Measurements from ENCODE around the gene NDUFS7. TPM values are rescaled to one million over a fixed set of nuclear protein-coding genes. Genes with fewer than 3 reads are reported as not detected.

Gene NDUFS7
- total RNA-seq, 1 donor from 2014 or later, result 71.7 TPM

- no peak overlapping the region for H3K27ac Mint-ChIP-seq (ENCODE audit: unreplicated experiment)
- no peaks in the 10 kb centered on the region for H3K27me3 Mint-ChIP-seq (ENCODE audit: unreplicated experiment)
- TF ChIP-seq, protein P1, sequence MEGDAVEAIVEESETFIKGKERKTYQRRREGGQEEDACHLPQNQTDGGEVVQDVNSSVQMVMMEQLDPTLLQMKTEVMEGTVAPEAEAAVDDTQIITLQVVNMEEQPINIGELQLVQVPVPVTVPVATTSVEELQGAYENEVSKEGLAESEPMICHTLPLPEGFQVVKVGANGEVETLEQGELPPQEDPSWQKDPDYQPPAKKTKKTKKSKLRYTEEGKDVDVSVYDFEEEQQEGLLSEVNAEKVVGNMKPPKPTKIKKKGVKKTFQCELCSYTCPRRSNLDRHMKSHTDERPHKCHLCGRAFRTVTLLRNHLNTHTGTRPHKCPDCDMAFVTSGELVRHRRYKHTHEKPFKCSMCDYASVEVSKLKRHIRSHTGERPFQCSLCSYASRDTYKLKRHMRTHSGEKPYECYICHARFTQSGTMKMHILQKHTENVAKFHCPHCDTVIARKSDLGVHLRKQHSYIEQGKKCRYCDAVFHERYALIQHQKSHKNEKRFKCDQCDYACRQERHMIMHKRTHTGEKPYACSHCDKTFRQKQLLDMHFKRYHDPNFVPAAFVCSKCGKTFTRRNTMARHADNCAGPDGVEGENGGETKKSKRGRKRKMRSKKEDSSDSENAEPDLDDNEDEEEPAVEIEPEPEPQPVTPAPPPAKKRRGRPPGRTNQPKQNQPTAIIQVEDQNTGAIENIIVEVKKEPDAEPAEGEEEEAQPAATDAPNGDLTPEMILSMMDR (IDR thresholded peaks at IDR 0.05), result no peak
- DNase-seq (ENCODE audit: extremely low spot score, unreplicated experiment), result no peak
- no peaks in the 10 kb centered on the region for H3K9me3 Mint-ChIP-seq (ENCODE audit: unreplicated experiment)
- peaks cover 37% of the 10 kb centered on the region for H3K4me1 Mint-ChIP-seq (ENCODE audit: unreplicated experiment)
- H3K4me3 Mint-ChIP-seq (ENCODE audit: unreplicated experiment), result peak overlapping the region; percentile 59
- H3K36me3 Mint-ChIP-seq (ENCODE audit: unreplicated experiment), result peaks cover 20% of the 10 kb centered on the region
Measured at GRCh38 chr19:1441022-1441426, 57.3 kb downstream of the NDUFS7 start.

DNA sequence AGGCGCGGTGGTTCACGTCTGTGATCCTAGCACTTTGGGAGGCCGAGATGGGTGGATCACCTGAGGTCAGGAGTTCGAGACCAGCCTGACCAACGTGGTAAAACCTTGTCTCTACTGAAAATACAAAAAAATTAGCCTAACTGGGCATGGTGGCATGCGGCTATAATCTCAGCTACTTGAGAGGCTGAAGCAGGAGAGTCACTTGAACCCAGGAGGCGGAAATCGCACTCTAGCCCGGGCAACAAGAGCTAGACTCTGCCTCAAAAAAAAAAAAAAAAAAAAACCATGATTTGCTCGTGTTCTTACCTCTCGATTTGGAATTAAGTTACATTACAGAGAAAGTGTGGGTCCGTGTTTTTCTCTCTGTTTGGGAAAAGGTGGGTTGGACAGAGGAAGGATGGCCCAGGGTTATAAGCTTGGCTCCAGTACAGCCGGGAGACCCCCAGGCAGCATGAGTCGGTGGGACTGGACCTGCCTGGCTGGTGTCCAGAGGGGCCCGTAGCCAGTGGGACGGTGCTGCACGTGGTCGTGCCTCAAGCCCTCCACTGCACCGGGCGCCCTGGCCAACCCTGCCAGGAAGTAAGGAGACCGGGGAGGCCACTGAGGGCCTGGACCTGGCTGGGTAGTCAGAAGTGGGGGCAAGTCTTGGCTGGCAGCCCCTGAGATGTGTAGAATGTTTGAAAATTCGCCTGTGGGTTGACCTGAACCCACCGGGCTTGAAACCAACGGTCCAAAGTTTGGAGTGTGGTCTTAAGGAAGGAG is 58.2 kb downstream of the NDUFS7 start:
- DNase-seq (ENCODE audit: extremely low spot score, unreplicated experiment), result no peak
- Mint-ChIP-seq H3K36me3 (ENCODE audit: unreplicated experiment) (peaks cover 20% of the 10 kb centered on the region), H3K9me3 (ENCODE audit: unreplicated experiment) (no peaks in the 10 kb centered on the region), H3K4me1 (ENCODE audit: unreplicated experiment) (peaks cover 37% of the 10 kb centered on the region), H3K27ac (ENCODE audit: unreplicated experiment) (peak overlapping the region; percentile 38), H3K27me3 (ENCODE audit: unreplicated experiment) (no peaks in the 10 kb centered on the region), H3K4me3 (ENCODE audit: unreplicated experiment) (no peak overlapping the region)
- TF ChIP-seq, protein P1 (IDR thresholded peaks at IDR 0.05), result no peak

Other genes starting within 250 kb of the NDUFS7 start
- gene SBNO2, start 209.6 kb upstream of the NDUFS7 start, total RNA-seq, result 57.1 and 61.6 TPM in 2 replicates
- 60.8 and 61.3 TPM in 2 replicates for gene STK11, start 178.1 kb upstream of the NDUFS7 start, total RNA-seq
- gene CBARP, start 145.9 kb upstream of the NDUFS7 start, total RNA-seq, result 6.9 and 7.0 TPM in 2 replicates
- 167 and 172 TPM in 2 replicates for gene ATP5F1D, start 142.2 kb upstream of the NDUFS7 start, total RNA-seq
- gene MIDN, start 135.3 kb upstream of the NDUFS7 start, total RNA-seq, result 98.1 and 103 TPM in 2 replicates
- 401 and 408 TPM in 2 replicates for gene CIRBP, start 114.6 kb upstream of the NDUFS7 start, total RNA-seq
- gene FAM174C, start 108.4 kb upstream of the NDUFS7 start, total RNA-seq, result 35.3 and 35.8 TPM in 2 replicates
- 3.8 and 4.2 TPM in 2 replicates for gene EFNA2, start 98.0 kb upstream of the NDUFS7 start, total RNA-seq
- 31.2 and 35.3 TPM in 2 replicates for gene GAMT, start 17.6 kb downstream of the NDUFS7 start, total RNA-seq
- gene DAZAP1, start 23.7 kb downstream of the NDUFS7 start, total RNA-seq, result 91.0 and 101 TPM in 2 replicates
- 932 and 969 TPM in 2 replicates for gene RPS15, start 54.5 kb downstream of the NDUFS7 start, total RNA-seq
- gene APC2, start 66.2 kb downstream of the NDUFS7 start, total RNA-seq, result 1.2 and 1.5 TPM in 2 replicates
- gene C19orf25, start 95.3 kb downstream of the NDUFS7 start, total RNA-seq, result 38.0 and 38.9 TPM in 2 replicates
- 3.2 and 5.7 TPM in 2 replicates for gene PCSK4, start 106.4 kb downstream of the NDUFS7 start, total RNA-seq
- gene REEP6, start 107.3 kb downstream of the NDUFS7 start, total RNA-seq, result 4.1 and 4.4 TPM in 2 replicates
- gene ADAMTSL5, start 129.1 kb downstream of the NDUFS7 start, total RNA-seq, result 4.4 and 6.4 TPM in 2 replicates
- gene PLK5, start 140.2 kb downstream of the NDUFS7 start, total RNA-seq, result 0.54 TPM in 1 of 2 replicates, not detected in the other
- gene MEX3D, start 184.4 kb downstream of the NDUFS7 start, total RNA-seq, result 65.5 and 67.5 TPM in 2 replicates
- gene MBD3, start 209.0 kb downstream of the NDUFS7 start, total RNA-seq, result 96.3 and 101 TPM in 2 replicates
- 203 and 206 TPM in 2 replicates for gene UQCR11, start 221.6 kb downstream of the NDUFS7 start, total RNA-seq

Data from osteocyte (in vitro differentiated cells).